ENCODE results near the gene RTN4RL1.

The RTN4RL1 gene

DNA sequence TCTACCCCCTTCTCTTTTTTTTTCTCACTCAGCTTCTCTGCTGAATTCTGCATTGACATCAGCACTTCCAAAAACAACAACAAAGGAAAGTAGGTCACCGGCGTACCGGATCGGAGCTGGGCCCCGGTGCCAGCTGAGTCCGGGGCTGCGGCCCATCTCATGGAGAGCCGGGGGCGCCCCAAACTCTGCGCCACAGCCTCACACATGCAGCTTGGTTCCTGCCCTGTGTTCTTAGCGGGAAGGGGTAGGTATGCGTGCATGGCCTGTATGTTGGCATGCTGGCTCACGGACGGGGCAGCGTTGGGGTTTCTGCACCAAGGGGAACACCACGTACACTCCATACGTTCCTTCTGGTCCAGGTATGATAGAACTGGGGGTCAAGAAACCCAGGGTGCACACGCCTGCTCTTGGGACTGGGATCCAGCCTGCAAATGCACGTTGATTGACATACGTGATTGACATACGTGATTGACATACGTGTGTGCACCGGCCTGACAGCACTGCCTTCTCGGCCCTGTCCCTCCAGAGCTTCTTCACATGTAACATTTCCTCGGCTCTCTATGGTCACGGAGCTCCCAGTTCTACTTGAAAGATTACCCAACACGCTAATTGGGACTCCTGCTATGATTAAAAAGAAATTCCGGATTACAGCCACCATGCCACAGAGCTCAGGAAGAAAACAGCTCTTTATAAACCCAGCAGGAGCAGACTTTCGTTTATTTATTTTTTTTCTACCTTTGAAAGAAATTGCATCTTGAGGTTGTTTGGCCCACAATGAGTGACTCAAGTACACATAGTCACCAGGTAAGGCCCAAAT lies 106.6 kb downstream of the RTN4RL1 start:
- DNase-seq (ENCODE audit: low read depth): no peak

GRCh38 chr17:1916963-1917715 lies 108.0 kb downstream of the RTN4RL1 start:
- no peak for DNase-seq (ENCODE audit: low read depth)

- DNase-seq (ENCODE audit: low read depth): no peak
Measured at GRCh38 chr17:1916316-1916715, 108.8 kb downstream of the RTN4RL1 start.

DNA sequence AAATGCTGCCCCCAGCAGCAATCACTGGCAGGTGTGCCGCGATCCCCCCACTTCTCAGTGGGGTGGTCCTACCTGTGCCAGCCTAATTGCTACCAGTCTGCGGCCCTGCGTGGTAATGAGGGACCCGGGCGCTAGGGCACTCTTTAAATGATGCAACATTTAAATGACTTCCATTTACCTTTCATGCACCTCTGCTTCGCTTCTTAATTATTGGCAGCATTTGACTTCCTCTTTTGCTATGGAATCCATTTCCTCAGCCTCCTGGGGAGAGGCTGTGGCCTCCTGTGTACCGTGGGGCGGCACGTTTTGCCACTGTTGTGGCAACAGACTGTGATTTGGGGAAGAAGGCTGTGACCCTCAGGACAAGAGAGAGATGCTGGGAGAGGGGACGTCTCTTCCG lies 109.2 kb downstream of the RTN4RL1 start:
- DNase-seq (ENCODE audit: low read depth): no peak

GRCh38 chr17:1914661-1915083 lies 110.5 kb downstream of the RTN4RL1 start:
- DNase-seq (ENCODE audit: low read depth): no peak

GRCh38 chr17:1913702-1914101 lies 111.4 kb downstream of the RTN4RL1 start:
- no peak for DNase-seq (ENCODE audit: low read depth)

DNA sequence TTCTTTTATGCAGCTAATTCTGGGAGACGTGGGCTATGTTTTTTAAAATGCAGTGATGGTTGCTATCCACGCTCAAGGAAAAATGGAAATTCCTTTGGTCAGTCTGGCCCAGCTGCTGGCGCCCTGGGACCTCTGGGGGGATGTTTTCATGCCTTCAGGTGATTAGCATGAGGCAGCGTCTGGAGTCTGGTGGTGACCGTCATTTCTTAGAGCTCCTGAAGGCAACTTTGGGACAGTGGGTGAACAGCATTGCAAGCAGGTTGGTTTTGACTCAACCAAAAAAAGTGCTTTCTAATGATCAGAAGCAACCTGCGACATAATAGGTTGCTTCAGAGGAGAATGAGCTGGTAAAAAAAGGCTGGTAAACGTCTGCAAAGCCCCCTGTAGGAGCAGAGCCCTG lies 113.0 kb downstream of the RTN4RL1 start:
- no peak for DNase-seq (ENCODE audit: low read depth)

DNA sequence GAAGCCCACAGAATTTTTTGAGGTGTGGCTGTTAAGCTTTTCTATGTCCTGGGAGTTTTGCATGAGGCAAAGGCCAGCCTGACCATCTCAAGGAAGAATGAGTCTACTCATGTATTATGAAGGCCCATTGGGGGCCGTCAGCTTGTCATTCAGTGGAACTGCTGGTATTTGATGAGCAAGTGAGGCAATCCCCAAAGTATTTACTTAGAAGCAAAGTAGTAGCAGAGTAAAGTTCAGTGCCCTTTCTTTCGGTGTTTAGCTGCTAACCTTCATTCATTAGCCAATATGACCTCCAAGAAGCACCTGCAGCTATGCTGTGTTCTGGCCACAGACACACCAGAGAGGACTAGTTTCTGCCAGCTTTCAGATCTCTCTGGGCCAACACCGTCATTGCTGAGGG lies 115.1 kb downstream of the RTN4RL1 start:
- no peak for DNase-seq (ENCODE audit: low read depth)

DNA sequence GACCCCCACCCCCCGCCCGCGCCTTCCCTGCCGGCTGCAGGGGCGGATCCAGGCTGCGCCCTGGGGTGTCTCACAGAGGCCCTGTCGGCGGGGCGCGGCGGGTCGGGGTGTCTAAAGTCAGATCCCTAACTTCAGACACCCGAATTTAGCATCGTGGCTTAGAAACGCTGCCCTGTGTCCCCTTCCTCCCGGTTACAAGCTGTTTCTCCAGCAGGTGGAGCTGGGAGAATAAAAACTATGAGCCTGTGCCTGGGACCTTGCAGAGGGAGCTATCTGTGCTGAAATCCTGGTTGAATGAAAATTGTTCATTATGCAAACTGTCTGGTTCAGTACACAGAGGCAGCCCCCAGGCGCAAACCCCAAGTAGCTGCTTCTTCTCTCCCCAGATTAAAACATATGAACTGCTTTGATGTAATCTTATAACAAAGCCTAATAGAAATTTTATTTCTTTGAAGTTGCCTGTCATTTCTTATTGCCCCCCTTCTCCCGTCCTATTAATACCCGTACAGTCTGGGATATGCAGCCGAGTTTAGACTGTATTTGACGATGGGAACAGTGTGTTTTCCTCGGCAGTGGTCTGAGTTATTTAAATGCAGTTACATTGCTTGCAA lies 116.3 kb downstream of the RTN4RL1 start:
- peak; percentile 67 for DNase-seq (ENCODE audit: low read depth)

DNA sequence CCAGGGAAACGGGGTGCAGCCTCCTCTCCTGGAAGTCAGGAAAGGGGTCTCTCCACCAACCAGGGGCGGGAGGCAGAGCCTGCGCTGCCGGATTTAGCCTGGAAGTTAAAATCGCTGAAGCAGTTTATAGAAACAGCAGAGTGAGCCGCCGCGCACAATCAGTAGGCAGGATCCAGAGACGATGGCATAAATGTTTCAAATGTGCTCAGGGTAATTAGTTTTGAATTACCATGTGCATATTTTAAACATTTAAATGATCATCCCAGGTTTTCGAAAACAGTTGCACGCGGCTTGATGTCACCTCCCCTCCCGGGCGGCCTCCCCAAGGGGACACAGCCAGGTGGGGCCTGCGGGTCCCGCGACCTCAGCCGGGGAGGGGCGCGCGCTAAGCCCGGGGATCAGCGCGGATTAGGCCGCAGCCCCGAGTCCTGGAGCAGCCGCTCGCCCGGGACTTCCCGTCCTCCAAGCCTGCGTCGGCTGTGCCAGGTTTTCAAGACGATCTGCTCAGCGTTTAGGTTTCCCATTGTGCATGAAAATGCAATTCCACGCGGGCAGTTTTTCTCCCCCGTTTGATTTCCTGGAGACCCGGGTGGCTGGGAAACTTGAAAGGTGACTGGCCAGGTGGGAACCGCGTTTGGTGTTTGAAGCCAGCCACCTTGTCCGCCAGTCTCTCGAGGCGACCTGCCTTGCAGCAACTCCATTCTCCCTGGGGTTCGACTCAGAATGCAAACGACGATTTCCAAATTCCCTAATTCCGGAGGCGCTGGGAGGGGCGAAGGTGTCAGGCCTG lies 117.0 kb downstream of the RTN4RL1 start:
- DNase-seq (ENCODE audit: low read depth): peak; percentile 3

- DNase-seq (ENCODE audit: low read depth): no peak
Measured at GRCh38 chr17:1907216-1907631, 117.9 kb downstream of the RTN4RL1 start.

GRCh38 chr17:1906662-1907101 lies 118.5 kb downstream of the RTN4RL1 start:
- DNase-seq (ENCODE audit: low read depth): peak; percentile 4

DNA sequence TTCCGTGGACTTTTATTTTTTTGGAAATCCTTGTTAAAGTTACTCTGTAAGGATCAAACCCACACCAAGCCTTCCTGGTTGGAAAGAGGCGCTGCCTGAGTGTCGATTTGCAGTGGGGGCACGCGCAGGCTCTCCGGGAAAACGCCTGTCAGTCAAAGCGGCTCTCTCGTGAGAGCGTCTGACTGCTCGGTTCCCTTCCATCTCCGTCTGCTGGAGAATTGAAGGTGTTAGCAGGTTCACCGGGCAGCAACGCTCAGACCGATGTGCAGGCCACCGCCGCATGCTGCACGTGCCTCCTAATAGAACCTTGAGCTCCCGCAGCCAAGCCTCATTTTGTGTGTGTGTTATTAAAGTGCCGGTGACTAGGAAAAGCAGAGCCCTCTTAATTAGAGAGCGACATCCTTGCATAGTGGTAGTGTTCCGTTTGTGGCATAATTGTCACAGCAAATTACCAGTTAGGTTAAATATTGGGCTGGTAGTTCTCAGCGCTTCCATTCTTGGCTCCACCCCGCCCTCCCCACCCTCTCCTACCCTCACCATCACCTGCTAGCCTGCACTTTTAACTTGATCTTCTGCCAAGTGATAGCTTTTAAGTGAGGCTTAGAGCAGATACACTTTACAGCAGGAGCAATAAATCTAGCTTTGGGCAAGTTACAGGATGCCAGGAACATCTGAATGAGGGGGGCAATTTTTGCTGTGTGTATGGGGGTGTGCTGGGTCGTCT lies 119.8 kb downstream of the RTN4RL1 start:
- no peak for DNase-seq (ENCODE audit: low read depth)

DNA sequence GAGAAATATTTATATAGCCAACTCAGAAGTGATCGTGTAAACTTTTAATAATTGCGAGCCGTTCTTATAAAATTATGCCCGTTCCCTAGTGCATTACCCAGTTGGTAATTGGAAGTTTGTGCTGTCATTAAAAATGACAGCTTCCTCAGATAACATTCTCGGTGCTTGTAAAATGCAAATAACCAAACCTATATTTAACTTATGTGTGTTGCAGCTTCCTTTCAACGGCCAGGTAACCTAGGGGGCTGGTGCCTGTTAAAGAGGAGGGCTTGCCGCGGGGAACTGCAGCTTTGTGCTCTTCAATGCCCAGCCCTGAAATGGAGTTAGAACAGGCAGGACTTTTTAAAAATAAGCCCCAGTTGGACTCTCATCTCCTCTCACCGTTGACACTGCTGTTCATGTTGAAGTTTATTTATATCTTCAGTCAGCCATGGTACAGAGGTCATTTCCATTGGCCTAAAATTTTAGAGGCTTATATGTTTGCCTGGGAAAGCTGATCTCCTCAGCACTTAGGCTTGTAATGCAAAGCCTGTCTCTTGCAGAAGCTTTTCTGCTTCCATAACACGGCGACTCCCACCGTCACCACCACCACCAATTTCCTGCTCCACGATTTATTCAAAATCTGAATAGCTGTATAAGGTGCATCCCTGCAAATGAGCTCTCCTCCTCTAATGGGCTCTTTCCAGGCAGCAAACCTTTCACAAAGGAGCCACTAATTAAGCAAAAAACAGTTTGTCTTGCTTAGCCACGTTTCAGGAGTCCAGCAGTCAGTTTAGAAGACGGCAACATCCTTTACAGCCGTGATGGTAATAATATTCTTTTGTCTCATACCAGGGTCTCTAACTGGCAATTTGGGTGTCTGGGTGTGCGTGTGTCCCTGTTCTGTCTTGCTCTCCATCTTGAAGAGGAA lies 120.6 kb downstream of the RTN4RL1 start:
- DNase-seq (ENCODE audit: low read depth): no peak

DNA sequence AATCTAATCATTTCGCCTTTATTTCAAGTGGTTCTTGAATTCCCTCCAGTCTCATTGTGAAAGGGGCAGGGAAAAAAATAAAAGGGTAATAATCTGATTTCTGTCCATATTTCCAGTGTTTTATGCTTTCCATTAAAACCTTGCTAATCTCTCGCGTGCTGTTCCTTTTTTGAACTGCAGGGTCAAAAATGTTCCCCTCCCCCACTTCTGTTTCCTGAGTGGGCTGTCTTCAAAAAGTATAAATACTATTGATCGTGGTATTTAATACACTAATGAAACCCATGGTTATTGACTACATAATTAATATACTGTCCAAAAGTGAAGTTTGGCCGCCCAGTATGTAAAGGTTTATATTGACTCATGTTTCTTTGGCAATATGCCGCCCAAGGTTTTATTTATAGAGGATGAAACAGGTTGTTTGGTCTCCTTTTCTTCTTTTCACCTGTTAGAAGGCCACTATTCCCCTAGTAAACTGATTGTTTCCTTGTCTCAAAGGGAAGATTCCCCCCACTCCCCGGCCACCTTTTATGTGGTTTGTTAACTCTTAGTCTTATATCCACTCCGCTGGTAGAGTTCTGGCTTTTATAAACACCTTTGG lies 125.6 kb downstream of the RTN4RL1 start:
- no peak for DNase-seq (ENCODE audit: low read depth)

DNA sequence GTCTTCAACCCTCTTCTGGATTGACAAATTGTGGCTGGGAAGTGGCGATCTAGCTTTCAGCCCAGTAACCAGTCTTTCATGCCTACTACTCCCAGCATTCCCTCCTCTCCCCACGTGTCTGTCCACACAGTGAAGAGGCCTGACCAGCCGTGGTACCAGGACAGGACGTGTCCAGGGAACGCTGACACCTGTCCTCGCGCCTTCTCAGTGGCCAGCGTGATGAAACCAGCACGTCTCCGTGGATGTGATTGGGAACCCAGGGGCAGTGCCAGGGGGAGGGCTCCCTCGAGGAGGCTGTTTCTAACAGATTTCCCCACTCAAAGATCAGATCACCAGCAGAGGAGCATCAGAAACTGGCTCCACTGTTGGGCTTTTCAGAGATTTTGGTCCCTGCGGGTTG lies 126.3 kb downstream of the RTN4RL1 start:
- no peak for DNase-seq (ENCODE audit: low read depth)

- no peak for DNase-seq (ENCODE audit: low read depth)
Measured at GRCh38 chr17:1898332-1898731, 126.8 kb downstream of the RTN4RL1 start.

- DNase-seq (ENCODE audit: low read depth): no peak
Measured at GRCh38 chr17:1897105-1897656, 128.0 kb downstream of the RTN4RL1 start.

- DNase-seq (ENCODE audit: low read depth): no peak
Measured at GRCh38 chr17:1896243-1897104, 128.7 kb downstream of the RTN4RL1 start.

All from stromal cell of bone marrow (primary cell).